Stimulated activated CD8-positive, alpha-beta memory T cell treated with anti-CD3 and anti-CD28 coated beads, Interleukin-15, amount 100 ng/mL, for 24 hours (primary cell): ENCODE measurements around the gene SLC35A1.
"Not testable (repeated sequence)": the region's sequence is repeated elsewhere in the genome, so short reads cannot be mapped to it uniquely, and the experiment has no call there.

Source experiments
- DNase-seq: peaks from one replicate; pipeline ENCODE4 v3.0.0-alpha.2; 2020; ENCODE audit warnings: low read depth

The SLC35A1 gene

GRCh38 chr6:87472525-87473418 is at the start of gene SLC35A1:
Gene SLC35A1, plus strand, starts transcription at chr6:87472974. Its CDS starts 30 bp downstream, at chr6:87473004.
- DNase-seq: peak; percentile 72

GRCh38 chr6:87426789-87427188 is 46.0 kb upstream of the SLC35A1 start:
- no peak for DNase-seq

- DNase-seq: no peak
Observed at GRCh38 chr6:87430499-87430898, 42.3 kb upstream of the SLC35A1 start.

- no peak for DNase-seq
Observed at GRCh38 chr6:87431263-87431662, 41.5 kb upstream of the SLC35A1 start.

- DNase-seq: no peak
Observed at GRCh38 chr6:87436435-87436834, 36.3 kb upstream of the SLC35A1 start.

- no peak for DNase-seq
Observed at GRCh38 chr6:87441711-87442110, 31.1 kb upstream of the SLC35A1 start.

GRCh38 chr6:87444362-87444761 is 28.4 kb upstream of the SLC35A1 start:
- DNase-seq: no peak

GRCh38 chr6:87465051-87465450 is 7.7 kb upstream of the SLC35A1 start:
- DNase-seq: no peak

GRCh38 chr6:87473419-87473903 is 687 bp downstream of the SLC35A1 start:
- no peak for DNase-seq

GRCh38 chr6:87481931-87482330 is 9.2 kb downstream of the SLC35A1 start:
- DNase-seq: no peak

GRCh38 chr6:87482366-87482765 is 9.6 kb downstream of the SLC35A1 start:
- DNase-seq: no peak

GRCh38 chr6:87483929-87484328 is 11.2 kb downstream of the SLC35A1 start:
- no peak for DNase-seq

- no peak for DNase-seq
Observed at GRCh38 chr6:87484491-87484890, 11.7 kb downstream of the SLC35A1 start.

- DNase-seq: no peak
Observed at GRCh38 chr6:87487555-87487954, 14.8 kb downstream of the SLC35A1 start.

- not testable (repeated sequence) for DNase-seq
Observed at GRCh38 chr6:87489326-87489725, 16.6 kb downstream of the SLC35A1 start.

GRCh38 chr6:87494761-87495422 is 22.1 kb downstream of the SLC35A1 start:
- DNase-seq: no peak

- no peak for DNase-seq
Observed at GRCh38 chr6:87498048-87498447, 25.3 kb downstream of the SLC35A1 start.

- no peak for DNase-seq
Observed at GRCh38 chr6:87501809-87502572, 29.2 kb downstream of the SLC35A1 start.

- no peak for DNase-seq
Observed at GRCh38 chr6:87504441-87504840, 31.7 kb downstream of the SLC35A1 start.

- no peak for DNase-seq
Observed at GRCh38 chr6:87514831-87515230, 42.1 kb downstream of the SLC35A1 start.

GRCh38 chr6:87518453-87518852 is 45.7 kb downstream of the SLC35A1 start:
- no peak for DNase-seq

- DNase-seq: no peak
Observed at GRCh38 chr6:87522686-87523085, 49.9 kb downstream of the SLC35A1 start.
